SK-N-SH (cell line): ENCODE data around the gene LSM10. TPM values are rescaled to one million over a fixed set of nuclear protein-coding genes. Genes with fewer than 3 reads are reported as not detected.

ENCODE experiments used
- CTCF ChIA-PET: fragments of 300-600, 350-600 bp; formaldehyde crosslinking; extraction: SDS; loops from one replicate; lab custom pipeline; 2021; lab: Yijun Ruan, JAX
- POLR2A ChIA-PET: fragments of 350-600 bp; sonication (Branson Sonifier 250); formaldehyde crosslinking; extraction: SDS; loops from one replicate; lab custom pipeline; 2020; ENCODE audit warnings: antibody characterized with exemption, inconsistent platforms; lab: Yijun Ruan, JAX
- DNase-seq: peaks from one replicate; pipeline ENCODE4 v3.0.0; 2012
- H2AFZ ChIP-seq: fragments of 200-600 bp; sonication (generic); 2 replicates; pipeline ENCODE4 v1.8.1; 2016; ENCODE audit warnings: antibody characterized with exemption, mild to moderate bottlenecking, low read depth
- H3F3A ChIP-seq: fragments of 200-600 bp; sonication (generic); replicated peaks from 2 replicates; pipeline ENCODE3; 2016; ENCODE audit warnings: antibody characterized with exemption, mild to moderate bottlenecking; ENCODE audit not compliant: insufficient read depth
- H3K27ac ChIP-seq, 2 experiments: fragments of 200-500 bp in 1 of 2; fragments of 200-600 bp in 1 of 2; sonication (Bioruptor generic) in 1 of 2; sonication (generic), shearing (Covaris generic) in 1 of 2; 2 replicates each; pipeline versions ENCODE4 v1.5.1 to v1.6.1; 2014 to 2016; ENCODE audit warnings: low read depth in 2 of 2, inconsistent platforms in 1 of 2, low read length in 1 of 2, mild to moderate bottlenecking in 1 of 2, mixed read lengths in 1 of 2
- H3K27me3 ChIP-seq: fragments of 200-600 bp; sonication (generic), shearing (Covaris generic); 2 replicates; pipeline ENCODE4 v1.6.1; 2016; ENCODE audit warnings: mixed run types; ENCODE audit not compliant: insufficient read depth
- H3K36me3 ChIP-seq, 2 experiments: fragments of 200-500 bp in 1 of 2; fragments of 200-600 bp in 1 of 2; sonication (Bioruptor generic) in 1 of 2; sonication (generic) in 1 of 2; replicated peaks in 1 of 2; 2 replicates each; pipeline versions ENCODE3 to v1.5.1; 2014 to 2016; ENCODE audit warnings: low read length in 1 of 2, mild to moderate bottlenecking in 1 of 2; ENCODE audit not compliant: insufficient read depth in 2 of 2, control insufficient read depth in 1 of 2
- H3K4me1 ChIP-seq, 2 experiments: fragments of 200-500 bp in 1 of 2; fragments of 200-600 bp in 1 of 2; sonication (Bioruptor generic) in 1 of 2; sonication (generic), shearing (Covaris generic) in 1 of 2; 2 replicates each; pipeline versions ENCODE4 v1.5.1 to v1.6.1; 2014 to 2016; ENCODE audit warnings: low read depth in 1 of 2, low read length in 1 of 2, mixed run types in 1 of 2; ENCODE audit not compliant: insufficient read depth in 2 of 2, control insufficient read depth in 1 of 2
- H3K4me2 ChIP-seq: fragments of 200-600 bp; sonication (generic), shearing (Covaris generic); 2 replicates; pipeline ENCODE4 v1.6.1; 2017; ENCODE audit warnings: mixed run types
- H3K4me3 ChIP-seq, 2 experiments: fragments of 200-500 bp in 1 of 2; fragments of 200-600 bp in 1 of 2; sonication (Bioruptor generic) in 1 of 2; sonication (generic), shearing (Covaris generic) in 1 of 2; 2 replicates each; pipeline versions ENCODE4 v1.5.1 to v1.8.1; 2014 to 2016; ENCODE audit warnings: low read depth in 2 of 2, inconsistent platforms in 1 of 2, low read length in 1 of 2, mild to moderate bottlenecking in 1 of 2, mixed read lengths in 1 of 2, moderate library complexity in 1 of 2
- H3K79me2 ChIP-seq: fragments of 200-600 bp; sonication (generic); 2 replicates; pipeline ENCODE4 v1.8.1; 2017; ENCODE audit warnings: mild to moderate bottlenecking; ENCODE audit not compliant: insufficient read depth
- H3K9ac ChIP-seq: fragments of 200-600 bp; sonication (generic); 2 replicates; pipeline ENCODE4 v1.6.1; 2017; ENCODE audit warnings: mixed run types
- H3K9me2 ChIP-seq: fragments of 200-600 bp; sonication (generic); 2 replicates; pipeline ENCODE4 v1.6.1; 2017; ENCODE audit warnings: mixed run types
- H3K9me3 ChIP-seq: fragments of 200-600 bp; sonication (generic); 2 replicates; pipeline ENCODE4 v1.6.1; 2017; ENCODE audit warnings: mixed run types, mild to moderate bottlenecking, moderate library complexity
- H4K20me1 ChIP-seq: fragments of 200-600 bp; sonication (generic); 2 replicates; pipeline ENCODE4 v1.6.1; 2017; ENCODE audit warnings: mild to moderate bottlenecking, mixed run types; ENCODE audit not compliant: insufficient read depth
- CTCF ChIP-seq: fragments of 200-600 bp; sonication (generic); IDR thresholded peaks from 2 replicates; pipeline ENCODE4 v1.6.1; 2017; ENCODE audit warnings: antibody characterized with exemption, mild to moderate bottlenecking, moderate library complexity
- GATA2 ChIP-seq: sonication (generic); formaldehyde crosslinking; IDR thresholded peaks from 2 replicates; pipeline ENCODE4 v1.5.0; 2020; ENCODE audit warnings: mild to moderate bottlenecking, missing genetic modification reagents
- JUND ChIP-seq: IDR thresholded peaks from 2 replicates; pipeline ENCODE4 v1.4.0; 2012
- NRF1 ChIP-seq: IDR thresholded peaks from 2 replicates; pipeline ENCODE4 v1.6.1; 2012; ENCODE audit warnings: low read depth, mild to moderate bottlenecking, low read length
- RXRA ChIP-seq: IDR thresholded peaks from 2 replicates; pipeline ENCODE4 v1.4.0; 2012; ENCODE audit warnings: low read depth, mild to moderate bottlenecking, borderline replicate concordance
- SMC3 ChIP-seq: IDR thresholded peaks from 2 replicates; pipeline ENCODE4 v1.6.1; 2012; ENCODE audit warnings: low read depth, low read length, improper control_type of control experiment
- TCF12 ChIP-seq: IDR thresholded peaks from 2 replicates; pipeline ENCODE4 v1.4.0; 2012
- WGBS: methylation state at CpG from one replicate; pipeline ENCODE4 v1.1.6; 2017; ENCODE audit warnings: low lambda C conversion rate; 5-methylcytosine and 5-hydroxymethylcytosine counted together
- polyA plus RNA-seq, 3 experiments: library from polyadenylated mRNA; depleted of rRNA; stranded (reverse); fragments of >200 nt; gene quantifications; 2 replicates each; pipeline ENCODE4 v1.2.3, GENCODE V29; 2012
- TF ChIP-seq, protein P1 (sequence below): IDR thresholded peaks from 2 replicates; pipeline ENCODE4 v1.4.0; 2012; ENCODE audit warnings: low read depth, borderline replicate concordance
- TF ChIP-seq, protein P2 (sequence below): fragments of 150-350 bp; IDR thresholded peaks from 2 replicates; pipeline ENCODE4 v1.6.1; 2016; ENCODE audit warnings: mild to moderate bottlenecking, low read depth, low read length
- TF ChIP-seq, protein P3 (sequence below): IDR thresholded peaks from 2 replicates; pipeline ENCODE4 v1.6.1; 2012; ENCODE audit warnings: mild to moderate bottlenecking, low read depth, low read length, moderate library complexity
- TF ChIP-seq, protein P4 (sequence below): IDR thresholded peaks from 2 replicates; pipeline ENCODE4 v1.4.0; 2012; ENCODE audit warnings: low read depth
- TF ChIP-seq, protein P5 (sequence below): IDR thresholded peaks from 2 replicates; pipeline ENCODE4 v1.4.0; 2012; ENCODE audit warnings: low read depth, borderline replicate concordance

LSM10 gene
- polyA plus RNA-seq, 1 of the 3 experiments (the other 2 are of a cell fraction): 96.8 TPM

DNA sequence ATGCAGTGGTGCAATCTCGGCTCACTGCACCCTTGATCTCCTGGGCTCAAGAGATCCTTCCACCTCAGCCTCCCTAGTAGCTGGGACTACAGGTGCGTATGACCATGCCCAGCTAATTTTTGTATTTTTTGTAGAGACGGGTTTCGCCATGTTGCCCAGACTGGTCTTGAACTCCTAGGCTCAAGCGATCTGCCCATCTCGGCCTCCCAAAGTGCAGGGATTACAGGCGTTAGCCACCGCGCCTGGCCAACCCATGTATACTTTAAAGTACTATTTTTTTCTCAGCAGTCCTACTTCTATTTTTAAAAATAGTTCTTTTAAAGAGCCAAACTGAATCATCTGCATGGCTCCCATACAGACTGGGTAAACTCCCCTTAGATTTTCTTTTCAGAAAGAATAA is 15.5 kb downstream of the LSM10 start:
- no peaks in the 10 kb centered on the region for H3K9me3 ChIP-seq
- peaks cover 20 to 32% of the 10 kb centered on the region in 2 experiments for H3K4me1 ChIP-seq
- CTCF ChIA-PET: interaction anchor here (0.6 to 10.1 kb wide), 4 partner anchors 15 to 1380 kb away, joined by 3 to 78 read pairs (median 5); no protein-coding TSS in a partner anchor
- 96% methylated on average over 9 of the region's 9 CpGs for WGBS
- H3K9ac ChIP-seq: no peak overlapping the region
- POLR2A ChIA-PET: interaction anchor here (0.6 kb wide), 1 partner anchor 144 kb away, joined by 4 read pairs; no protein-coding TSS in a partner anchor
- H2AFZ ChIP-seq: no peak overlapping the region
- H3K79me2 ChIP-seq: peaks cover 84% of the 10 kb centered on the region
- H3K36me3 ChIP-seq: peaks cover 0 to 5% of the 10 kb centered on the region in 2 experiments
- no peak overlapping the region for H3K27ac ChIP-seq
- H3K4me3 ChIP-seq: no peak overlapping the region
- H3F3A ChIP-seq: peaks cover 6% of the 10 kb centered on the region
- DNase-seq: no peak
- no peak for TF ChIP-seq RXRA
- TF ChIP-seq, protein P1, sequence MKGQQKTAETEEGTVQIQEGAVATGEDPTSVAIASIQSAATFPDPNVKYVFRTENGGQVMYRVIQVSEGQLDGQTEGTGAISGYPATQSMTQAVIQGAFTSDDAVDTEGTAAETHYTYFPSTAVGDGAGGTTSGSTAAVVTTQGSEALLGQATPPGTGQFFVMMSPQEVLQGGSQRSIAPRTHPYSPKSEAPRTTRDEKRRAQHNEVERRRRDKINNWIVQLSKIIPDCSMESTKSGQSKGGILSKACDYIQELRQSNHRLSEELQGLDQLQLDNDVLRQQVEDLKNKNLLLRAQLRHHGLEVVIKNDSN: no peak
- TF ChIP-seq, protein P2, sequence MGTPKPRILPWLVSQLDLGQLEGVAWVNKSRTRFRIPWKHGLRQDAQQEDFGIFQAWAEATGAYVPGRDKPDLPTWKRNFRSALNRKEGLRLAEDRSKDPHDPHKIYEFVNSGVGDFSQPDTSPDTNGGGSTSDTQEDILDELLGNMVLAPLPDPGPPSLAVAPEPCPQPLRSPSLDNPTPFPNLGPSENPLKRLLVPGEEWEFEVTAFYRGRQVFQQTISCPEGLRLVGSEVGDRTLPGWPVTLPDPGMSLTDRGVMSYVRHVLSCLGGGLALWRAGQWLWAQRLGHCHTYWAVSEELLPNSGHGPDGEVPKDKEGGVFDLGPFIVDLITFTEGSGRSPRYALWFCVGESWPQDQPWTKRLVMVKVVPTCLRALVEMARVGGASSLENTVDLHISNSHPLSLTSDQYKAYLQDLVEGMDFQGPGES: no peak
- TF ChIP-seq JUND: no peak
- TF ChIP-seq, protein P3, sequence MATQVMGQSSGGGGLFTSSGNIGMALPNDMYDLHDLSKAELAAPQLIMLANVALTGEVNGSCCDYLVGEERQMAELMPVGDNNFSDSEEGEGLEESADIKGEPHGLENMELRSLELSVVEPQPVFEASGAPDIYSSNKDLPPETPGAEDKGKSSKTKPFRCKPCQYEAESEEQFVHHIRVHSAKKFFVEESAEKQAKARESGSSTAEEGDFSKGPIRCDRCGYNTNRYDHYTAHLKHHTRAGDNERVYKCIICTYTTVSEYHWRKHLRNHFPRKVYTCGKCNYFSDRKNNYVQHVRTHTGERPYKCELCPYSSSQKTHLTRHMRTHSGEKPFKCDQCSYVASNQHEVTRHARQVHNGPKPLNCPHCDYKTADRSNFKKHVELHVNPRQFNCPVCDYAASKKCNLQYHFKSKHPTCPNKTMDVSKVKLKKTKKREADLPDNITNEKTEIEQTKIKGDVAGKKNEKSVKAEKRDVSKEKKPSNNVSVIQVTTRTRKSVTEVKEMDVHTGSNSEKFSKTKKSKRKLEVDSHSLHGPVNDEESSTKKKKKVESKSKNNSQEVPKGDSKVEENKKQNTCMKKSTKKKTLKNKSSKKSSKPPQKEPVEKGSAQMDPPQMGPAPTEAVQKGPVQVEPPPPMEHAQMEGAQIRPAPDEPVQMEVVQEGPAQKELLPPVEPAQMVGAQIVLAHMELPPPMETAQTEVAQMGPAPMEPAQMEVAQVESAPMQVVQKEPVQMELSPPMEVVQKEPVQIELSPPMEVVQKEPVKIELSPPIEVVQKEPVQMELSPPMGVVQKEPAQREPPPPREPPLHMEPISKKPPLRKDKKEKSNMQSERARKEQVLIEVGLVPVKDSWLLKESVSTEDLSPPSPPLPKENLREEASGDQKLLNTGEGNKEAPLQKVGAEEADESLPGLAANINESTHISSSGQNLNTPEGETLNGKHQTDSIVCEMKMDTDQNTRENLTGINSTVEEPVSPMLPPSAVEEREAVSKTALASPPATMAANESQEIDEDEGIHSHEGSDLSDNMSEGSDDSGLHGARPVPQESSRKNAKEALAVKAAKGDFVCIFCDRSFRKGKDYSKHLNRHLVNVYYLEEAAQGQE: no peak
- TF ChIP-seq SMC3: no peak
- TF ChIP-seq, protein P4, sequence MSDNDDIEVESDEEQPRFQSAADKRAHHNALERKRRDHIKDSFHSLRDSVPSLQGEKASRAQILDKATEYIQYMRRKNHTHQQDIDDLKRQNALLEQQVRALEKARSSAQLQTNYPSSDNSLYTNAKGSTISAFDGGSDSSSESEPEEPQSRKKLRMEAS: no peak
- no peak for TF ChIP-seq NRF1
- TF ChIP-seq, protein P5, sequence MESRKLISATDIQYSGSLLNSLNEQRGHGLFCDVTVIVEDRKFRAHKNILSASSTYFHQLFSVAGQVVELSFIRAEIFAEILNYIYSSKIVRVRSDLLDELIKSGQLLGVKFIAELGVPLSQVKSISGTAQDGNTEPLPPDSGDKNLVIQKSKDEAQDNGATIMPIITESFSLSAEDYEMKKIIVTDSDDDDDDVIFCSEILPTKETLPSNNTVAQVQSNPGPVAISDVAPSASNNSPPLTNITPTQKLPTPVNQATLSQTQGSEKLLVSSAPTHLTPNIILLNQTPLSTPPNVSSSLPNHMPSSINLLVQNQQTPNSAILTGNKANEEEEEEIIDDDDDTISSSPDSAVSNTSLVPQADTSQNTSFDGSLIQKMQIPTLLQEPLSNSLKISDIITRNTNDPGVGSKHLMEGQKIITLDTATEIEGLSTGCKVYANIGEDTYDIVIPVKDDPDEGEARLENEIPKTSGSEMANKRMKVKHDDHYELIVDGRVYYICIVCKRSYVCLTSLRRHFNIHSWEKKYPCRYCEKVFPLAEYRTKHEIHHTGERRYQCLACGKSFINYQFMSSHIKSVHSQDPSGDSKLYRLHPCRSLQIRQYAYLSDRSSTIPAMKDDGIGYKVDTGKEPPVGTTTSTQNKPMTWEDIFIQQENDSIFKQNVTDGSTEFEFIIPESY: no peak
- no peak for TF ChIP-seq GATA2
- TF ChIP-seq CTCF: no peak
- TF ChIP-seq TCF12: no peak
- H3K9me2 ChIP-seq: no peaks in the 10 kb centered on the region
- H3K27me3 ChIP-seq: no peaks in the 10 kb centered on the region
- 0 out of 2 replicates have a peak overlapping the region, but pooled peaks have one; percentile 19 for H3K4me2 ChIP-seq
- peaks cover 64% of the 10 kb centered on the region for H4K20me1 ChIP-seq
